ENCODE measurements around the gene SUN5.

The SUN5 gene

DNA sequence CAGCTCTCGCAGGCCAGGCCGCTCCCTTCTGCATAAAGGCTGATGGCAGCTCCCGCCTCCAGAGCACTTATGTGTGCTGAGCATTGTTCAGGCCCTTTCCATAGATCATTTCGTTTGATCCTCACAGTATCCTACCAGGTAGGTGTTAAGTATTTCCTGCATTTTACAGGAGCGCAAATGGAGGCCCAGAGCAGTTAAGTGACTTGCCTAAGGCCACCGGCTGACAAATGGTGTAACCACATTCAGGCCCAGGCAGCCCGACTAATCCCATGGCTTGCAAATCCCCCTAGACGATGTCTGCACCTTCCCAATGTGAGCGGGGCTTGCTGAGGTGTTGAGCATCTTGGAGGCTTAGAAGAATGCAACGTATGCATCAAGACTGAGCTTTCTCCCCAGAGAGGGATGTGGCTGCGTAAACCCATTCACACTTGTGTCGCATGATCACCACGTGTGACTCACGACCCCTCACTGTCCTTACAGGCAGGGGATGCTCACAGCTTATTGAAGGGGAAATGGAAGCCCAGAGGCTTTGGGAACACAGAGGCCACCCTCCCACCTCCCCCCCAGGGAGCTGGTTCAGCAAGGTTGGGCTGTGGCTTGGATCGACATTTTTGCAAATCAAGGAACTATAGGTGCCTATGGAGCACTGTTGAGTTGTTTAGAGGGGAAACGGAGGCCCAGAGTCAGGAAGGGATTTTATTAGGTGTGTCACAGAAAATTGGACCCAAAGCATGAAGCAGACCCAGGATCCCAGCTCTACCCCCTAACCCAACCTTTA, 10.3 kb upstream of the SUN5 start:
- no peak for DNase-seq (ENCODE audit: low spot score)

DNA sequence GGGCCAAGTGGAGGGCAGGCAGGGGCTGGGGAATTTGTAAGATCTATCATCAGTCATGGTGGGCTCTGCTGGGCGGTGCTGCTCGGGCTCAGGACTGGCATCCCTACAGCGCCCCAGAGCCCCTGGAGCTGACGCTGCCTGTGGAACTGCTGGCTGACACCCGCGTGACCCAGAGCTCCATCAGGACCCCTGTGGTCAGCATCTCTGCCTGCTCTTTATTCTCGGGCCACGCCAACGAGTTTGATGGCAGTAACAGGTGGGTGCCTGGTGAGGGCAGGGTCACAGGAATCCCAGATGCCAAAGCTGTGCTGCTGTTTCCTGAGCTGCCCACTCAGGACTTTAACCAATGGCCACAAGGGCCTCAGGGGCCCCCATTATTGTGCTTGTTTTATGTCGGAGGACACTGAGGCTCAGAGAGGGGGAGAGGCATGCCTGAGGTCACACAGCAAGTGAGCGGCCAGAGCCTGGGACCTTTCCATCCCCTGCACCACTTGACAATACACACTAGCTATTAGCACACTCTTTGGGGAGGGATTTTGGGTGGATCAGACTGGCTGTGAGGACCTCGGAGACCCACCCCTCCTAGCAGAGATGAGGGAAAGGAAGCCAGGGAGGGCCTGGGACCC, 9.6 kb upstream of the SUN5 start:
- no peak for DNase-seq (ENCODE audit: low spot score)

DNA sequence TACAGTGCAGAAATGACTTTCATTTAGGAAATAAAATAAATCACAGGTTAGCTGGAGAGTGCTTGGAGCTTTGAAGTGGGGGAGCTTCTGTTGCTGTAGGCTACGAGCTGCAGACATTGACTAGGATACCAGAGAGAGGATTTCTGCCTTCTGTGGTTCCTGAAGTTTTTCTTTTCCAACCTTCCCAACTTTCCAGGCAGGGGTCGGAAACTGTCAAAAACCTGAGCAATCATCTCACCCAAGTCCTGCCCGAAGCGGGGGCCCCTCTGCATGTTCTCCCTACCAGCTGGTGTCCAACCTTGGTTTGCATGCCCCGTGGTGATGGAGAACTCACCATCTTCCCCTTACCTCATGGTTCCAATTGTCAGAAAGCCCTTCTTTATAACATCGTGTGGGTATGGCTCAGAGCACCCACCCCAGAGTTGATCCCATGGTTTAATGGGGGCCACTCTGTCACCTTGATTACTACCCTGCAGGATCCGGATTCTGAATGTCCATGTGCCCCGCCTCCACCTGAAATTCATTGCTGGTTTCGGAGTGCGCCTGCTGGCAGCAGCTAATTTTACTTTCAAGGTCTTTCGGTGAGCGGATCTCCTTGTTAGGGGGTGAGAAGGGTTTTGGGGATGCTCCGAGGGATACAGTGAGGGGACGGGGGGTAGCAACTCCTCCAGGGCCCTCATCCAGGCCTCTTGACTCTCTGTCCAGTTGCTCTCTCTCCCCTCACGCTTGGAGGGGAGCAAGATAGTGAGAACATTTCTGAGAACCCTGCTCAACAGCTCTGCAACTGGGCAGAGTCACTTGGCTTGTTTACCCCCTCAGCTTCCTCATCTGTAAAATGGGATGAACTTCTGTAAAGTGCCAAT, 8.3 kb upstream of the SUN5 start:
- no peak for DNase-seq (ENCODE audit: low spot score)

DNA sequence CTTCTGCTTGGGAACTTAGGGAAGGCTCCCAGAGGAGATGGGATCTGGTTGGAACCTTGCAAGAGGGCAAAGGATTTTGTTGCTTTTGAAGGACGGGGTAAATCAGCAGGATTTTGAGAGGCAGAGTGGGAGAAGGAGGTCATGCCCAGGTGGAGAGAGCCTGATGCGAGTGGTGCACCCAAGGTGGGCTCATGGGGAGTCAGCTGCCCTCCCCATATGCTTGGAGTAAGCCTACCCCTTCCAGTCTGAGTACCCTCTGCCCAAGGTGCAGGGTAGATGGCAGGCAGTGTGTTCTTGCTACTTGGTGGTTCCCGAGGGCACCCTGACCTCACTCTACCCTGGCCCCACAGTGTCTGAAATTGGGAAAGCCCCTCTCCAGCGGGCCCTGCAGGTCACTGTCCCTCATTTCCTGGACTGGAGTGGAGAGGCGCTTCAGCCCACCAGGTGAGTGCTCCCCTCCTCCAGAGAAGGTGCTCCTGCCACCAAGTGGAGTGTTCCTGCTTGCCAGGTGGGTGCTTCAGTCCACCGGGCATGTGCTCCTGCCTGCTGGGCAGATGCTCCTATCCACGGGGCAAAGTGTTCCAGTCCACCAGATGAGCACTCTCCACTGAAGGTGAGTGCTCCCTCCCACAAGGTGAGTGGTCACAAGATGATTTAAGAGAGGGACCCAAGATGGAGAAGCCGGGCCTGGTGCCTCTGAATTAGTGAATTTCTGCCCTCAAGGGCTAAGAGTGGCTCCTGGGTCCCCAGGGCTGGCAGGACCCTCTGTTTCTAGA, 6.6 kb upstream of the SUN5 start:
- no peak for DNase-seq (ENCODE audit: low spot score)

DNA sequence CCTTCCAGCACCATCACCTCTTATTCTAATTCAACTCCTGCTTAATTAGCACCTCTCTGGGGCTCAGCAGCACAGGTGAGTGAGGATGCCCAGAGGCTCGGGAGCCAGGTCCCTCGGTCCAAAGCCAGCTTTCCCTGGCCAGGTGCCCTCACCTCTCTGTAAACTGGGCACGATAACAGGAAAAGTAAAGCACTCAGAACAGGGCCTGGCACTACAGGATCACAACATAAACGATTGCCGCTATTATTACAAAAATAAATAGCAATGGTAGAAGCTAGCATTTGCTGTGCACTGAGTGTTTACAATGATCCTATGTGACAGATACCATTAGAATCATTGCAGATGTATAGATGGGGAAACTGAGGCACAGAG, 5.9 kb upstream of the SUN5 start:
- no peak for DNase-seq (ENCODE audit: low spot score)

DNA sequence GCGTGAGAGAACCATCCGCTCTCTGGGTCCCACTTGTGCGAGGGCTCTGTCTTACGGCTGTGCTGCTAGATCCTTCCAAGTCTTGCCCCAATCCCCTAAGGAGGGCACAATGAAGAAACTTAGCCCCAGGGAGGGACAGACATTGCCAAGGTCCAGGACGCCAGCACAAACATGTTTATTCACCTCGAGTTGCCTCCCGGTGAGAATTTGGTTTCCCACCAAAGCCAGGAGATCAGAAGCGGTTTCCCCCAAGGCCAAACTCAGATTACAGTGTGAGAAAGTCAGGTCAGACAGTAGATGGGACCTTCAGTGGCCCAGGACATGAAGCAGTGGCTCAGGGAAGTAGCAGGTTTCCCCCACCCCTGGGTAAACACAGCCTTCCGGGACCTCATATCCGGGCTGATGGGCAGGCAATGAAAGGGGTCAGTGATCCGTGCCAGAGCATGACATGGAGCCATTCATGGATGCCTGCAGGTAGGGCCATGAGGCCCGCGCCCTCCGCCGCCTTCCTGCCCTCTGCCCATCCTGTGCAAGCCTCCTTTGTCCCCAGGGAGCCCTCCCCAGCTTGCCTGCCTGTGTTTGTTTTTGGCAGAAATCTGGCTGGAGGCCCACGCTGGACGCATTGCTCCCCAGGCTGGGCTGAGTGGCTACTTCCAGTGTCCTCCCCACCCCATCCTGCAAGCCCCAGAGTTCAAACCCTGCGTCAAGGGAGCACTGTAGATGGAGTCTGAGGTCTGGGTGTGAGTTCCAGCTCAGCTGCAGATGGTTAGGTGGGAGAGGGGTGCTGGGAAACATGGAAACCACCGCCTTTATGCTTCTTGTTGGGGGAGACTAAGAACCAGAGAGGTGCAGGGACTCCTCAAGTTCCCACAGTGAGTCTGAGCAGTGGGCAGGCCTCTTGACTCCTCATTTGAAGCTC, 5.2 kb upstream of the SUN5 start:
- DNase-seq (ENCODE audit: low spot score): no peak

DNA sequence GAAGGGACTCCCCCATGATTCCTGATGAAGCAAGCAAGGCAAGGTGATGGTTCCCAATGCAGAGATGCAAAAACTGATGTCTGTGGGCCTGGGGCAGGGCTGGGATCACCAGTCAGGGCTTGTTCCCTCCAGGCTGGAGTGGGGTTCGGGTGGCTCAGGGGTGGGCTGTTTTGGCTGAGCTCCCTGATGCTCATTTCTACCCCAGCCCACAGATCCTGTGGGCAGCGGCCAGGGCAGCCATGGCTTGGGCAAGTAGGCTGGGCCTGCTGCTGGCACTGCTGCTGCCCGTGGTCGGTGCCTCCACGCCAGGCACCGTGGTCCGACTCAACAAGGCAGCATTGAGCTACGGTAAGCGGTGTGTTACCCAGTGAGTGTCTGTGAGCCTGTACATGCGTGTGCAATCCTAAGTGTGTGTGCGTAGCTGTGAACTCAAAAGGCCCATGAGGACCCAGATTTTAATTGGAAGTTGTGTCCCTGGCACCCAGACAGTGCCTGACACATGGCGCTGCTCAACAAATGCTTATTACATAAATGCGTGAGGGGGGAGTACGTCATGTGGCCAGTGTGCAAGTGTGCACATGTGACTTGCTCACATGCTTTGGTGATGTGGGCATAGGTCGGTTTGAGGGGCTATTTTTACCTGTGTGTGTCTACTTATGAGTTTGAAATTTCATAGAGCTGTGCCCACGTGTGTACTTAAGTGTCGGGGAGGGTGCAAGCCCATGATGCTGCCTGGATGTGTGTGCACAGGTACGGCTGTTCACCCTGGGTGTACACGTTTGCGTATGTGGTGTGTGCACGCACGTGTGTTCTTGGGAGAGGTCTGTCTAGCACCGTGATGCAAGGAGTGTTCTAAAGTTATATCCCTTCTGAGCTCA, 4.3 kb upstream of the SUN5 start:
- DNase-seq (ENCODE audit: low spot score): no peak

DNA sequence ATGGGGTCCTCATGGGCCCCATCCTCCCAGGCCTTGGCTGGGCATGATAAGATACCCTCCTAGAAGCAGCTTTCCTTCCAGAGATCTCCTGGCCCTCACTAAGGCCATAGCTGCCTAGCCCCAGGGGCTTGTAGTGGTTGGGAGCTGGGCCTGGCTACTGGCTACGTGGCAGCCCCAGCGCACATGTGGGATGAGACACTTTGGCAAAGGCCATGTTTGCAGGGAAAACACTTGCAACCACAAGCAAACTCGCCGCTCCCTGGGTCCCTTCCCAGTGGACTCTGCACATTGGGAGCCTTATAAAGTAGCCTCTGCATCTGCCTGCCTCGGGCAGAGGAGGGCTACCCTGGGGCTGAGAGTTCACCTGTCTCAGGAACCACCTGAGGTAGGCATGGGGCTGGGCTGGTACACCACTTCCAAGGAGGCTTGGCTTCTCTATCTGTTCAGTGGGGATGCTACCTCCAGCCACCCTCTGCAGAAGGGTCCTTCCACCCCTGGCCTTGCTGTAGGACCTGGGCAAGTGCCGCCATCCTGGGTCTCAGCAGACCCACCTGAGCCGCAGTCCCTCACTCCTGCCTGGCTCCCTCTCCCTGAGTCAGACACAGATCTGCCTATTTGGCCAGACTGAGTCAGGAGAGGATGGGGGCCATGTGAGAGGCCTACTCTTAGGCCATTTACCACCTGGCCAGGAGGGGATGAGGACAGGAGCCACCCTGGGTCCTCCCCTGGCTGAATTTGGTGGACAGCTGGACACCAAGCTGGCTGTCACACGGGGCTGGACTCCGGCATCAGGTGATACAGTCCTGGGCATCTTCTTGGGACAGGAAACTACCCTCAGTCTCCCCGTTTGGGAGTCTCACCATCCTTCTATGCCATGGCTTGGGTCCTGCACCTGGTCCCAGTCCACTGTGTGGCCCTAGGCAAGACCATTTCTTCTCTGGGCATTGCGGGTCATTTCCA, 3.4 kb upstream of the SUN5 start, which contains the start of gene BPIFB2:
Gene BPIFB2 (plus strand): TSS at position 329 of the 960 bp plus-strand sequence. CDS start 871 bp downstream, outside the sequence.
- no peak for DNase-seq (ENCODE audit: low spot score)

DNA sequence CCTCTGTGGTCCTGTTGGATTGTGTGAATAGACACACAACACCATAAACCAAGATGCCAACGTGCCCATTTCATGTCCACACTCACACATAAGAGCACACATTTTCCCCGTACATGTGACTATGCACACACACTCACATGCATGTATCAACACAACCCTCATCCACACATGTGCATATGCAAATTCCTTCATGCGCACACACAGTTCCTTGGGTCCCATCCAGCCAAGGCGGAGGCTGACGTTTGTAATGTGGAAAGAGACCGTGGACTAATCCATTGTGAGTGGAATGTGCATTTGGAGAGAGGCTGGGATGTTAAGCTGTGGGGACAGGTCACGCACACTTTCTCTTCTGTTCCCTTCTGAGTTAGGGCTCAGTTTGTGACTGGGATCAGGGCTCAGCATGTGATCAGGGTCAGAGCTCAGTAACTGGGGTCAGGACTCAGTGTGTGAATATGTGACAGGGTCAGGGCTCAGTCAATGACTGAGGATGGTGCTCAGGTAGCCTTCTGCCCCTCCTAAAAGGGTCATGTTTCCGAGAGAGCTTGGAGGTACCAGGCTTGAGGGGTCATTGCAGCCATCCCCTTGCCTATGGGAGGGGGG, 2.6 kb upstream of the SUN5 start:
- no peak for DNase-seq (ENCODE audit: low spot score)

DNA sequence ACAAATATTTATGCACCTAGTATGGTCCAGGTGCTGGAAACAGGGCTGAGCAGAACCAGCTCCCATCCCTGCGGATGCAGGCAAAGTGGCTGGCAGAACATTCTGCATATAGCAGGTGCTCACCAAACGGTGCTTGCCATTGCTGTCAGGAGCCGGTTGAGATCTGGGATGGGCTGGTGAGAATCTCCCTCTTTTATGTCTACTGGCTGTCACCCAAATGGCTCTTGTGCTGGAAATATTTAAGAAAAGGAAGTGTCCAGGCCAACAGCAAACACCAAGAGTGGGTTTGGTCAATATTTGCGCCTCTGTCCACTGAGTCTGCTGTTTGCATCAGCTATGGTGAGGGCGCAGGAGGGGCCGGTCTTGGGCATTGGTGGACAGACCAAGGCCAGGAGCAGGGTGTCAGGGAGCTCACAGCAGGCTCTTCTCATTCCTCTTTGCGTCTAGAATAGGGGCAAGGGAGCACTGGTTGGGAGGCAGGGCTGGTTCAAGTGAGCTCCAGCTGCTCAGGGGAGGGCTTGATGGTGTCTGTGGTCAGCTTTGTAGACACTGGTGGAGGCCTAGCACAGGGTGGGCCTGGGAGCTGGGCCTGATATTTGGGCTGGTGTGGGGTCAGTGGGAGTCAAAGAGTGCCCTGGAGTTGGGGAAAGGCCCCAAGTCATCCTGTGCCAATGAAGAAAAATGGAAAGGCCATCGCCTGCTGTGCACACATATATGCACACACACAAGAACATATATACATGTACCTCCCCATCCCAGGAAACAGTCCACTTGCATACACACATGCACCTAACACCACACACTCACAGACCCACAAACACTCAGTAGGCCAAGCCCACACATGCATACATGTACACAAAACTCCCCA, 1.9 kb upstream of the SUN5 start:
- no peak for DNase-seq (ENCODE audit: low spot score)

DNA sequence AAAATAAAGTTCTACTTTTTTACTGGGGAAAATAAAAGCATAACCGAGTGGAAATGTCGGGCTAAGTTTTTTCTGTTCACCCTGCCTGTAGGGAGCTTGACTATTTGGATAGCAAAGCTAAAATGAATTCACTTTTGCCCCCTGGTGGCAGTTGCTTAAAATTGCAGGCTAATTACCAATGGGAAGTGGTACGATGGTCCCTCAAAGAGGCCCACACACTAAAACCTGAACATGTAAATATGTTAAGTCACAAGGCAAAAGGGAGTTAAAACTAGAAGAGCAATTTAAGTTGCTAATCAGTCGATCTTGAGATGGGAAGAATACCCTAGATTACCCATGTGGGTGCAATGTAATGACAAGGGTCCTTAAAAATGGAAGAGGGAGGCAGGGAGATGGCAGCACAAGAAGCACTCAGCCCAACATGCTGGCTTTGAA, 916 bp upstream of the SUN5 start:
- DNase-seq (ENCODE audit: low spot score): peak; percentile 41

DNA sequence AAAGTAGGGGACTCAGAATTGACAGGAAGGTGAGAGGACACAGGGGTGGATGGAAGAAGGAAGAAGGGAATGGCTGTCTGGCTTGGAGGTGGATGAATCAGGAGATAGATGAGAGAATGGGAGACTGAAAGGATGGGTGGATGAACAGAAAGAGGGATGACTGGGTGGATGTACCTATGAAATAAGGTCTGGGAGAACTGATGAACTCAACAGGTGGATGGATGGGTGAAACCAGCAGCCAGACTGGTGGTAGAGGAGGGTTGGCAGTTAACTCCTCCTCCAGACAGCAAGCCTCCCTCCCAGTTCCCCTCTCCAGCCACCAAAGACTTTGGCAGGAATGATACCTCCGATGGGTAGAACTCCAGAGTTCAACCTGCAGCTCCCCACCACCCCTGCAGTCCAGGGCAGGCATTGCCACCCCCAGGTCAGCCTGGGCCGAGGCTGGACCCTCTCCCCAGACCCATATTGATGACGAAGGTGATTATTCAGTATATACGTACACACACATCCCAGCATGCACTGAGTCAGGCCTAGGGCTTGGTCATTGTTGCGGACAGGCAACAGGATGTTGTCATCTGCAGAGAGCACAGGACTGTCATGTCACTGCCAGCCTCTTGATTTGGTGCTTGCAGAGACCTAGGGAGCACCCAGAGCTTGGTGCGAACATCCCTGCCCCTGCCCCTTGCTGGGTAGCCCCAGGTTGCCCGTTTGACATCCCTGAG, 2.0 kb downstream of the SUN5 start:
- DNase-seq (ENCODE audit: low spot score): no peak

DNA sequence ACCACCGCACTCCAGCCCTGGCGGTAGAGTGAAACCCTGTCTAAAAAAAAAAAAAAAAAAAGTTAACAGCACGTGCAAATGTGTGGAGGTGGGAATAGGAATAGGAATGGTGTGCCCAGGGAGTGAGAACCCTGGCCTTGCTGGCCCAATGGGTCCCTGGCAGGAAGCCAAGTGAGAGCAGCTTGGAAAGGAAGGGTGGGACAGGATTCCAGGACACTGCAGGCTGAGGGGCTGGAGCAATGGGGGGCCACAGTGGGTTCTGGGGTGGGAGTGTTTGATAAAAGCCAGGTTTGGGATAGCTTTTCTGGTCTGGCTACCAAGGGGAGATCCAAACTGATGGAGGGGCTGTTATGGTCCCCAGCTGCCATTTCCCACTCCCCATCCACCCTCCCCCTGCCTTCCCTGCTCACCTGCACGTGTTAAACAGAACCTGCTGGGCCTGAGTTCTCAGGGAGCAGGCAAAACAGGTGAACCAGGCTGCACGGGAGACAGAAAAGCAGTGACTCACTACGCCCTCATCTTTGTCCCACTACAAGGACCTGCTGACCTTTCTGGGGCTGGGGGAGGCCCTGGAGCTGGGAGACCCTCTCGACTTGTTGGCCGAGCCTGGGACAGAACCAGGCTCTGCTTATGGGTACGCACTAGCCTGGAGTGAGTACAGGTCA, 3.3 kb downstream of the SUN5 start:
- DNase-seq (ENCODE audit: low spot score): no peak

DNA sequence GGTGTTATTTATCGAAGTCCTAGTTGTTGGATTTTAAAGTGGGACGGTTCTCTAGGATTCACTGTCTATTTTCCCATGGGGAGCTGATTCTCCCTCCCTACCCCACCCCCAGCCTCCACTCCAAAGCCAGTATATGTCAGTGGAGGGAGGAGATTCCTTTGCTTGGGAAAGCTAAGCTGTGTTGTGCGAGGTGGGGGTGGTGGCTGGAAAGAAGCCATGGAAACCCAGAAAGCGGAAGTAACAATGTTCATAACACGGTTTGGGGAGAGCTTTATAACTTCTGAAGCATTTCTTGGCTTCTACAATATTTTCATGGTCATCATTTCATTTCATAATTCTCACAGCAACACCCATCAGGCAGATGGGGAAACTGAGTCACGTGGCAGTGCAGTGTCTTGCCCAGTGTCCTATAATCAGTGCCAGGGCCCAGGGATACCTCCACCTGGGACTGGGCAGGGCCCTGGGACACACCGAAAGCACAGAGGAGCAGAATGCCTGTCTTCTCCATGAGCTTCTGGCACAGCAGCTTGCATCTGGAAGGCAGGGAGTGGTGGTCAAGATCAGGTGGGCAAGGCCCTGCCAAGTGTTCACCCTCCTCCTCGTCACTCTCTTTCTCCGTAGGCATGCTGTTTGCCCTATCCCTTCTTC, 4.5 kb downstream of the SUN5 start:
- DNase-seq (ENCODE audit: low spot score): no peak

DNA sequence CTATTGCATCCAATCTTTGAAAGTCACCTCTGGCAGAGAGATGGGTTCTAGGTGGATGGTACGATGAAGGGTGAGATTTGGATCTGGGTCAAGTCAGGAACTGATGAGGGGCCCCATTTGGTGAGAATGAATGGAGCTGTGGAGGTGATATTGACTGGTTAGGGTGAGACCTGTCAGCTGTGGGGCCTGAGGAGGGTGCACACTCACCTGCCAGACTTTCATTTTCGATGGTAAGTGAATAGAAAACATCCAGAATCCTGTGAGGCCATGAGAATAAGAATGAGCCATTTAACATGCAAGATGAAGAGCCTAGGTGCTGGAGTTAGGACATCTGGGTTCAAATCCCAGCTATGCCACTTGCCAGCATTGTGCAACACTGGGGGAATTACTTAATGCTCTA, 6.8 kb downstream of the SUN5 start:
- DNase-seq (ENCODE audit: low spot score): no peak

DNA sequence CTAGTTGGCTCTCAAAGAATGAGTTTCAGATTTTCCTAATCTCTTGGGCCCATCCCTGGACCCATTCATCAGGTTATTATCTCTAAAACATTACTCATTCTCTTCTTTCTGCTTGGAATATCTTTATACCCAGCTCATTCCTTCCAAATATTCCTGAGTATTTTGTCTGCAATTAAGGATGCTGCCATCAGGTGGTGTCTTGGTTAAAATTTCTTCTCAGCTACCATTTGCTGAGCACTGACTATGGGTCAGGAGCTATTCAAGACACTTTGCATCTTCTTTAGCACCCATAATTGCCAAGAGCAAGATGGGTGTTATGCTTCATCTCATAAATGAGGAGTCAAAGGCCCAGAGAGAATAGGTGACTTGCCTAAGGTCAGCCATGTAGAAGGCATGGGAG, 8.4 kb downstream of the SUN5 start:
- no peak for DNase-seq (ENCODE audit: low spot score)
